ES-I3 (cell line): ENCODE measurements around the gene PPP3CB.

Source experiments
- H3K36me3 ChIP-seq: 2 replicates; pipeline ENCODE4 v1.6.1; 2013; ENCODE audit warnings: mild to moderate bottlenecking, low read length, control low read depth, moderate library complexity; ENCODE audit not compliant: insufficient read depth
- H3K4me1 ChIP-seq: 2 replicates; pipeline ENCODE4 v1.6.1; 2013; ENCODE audit warnings: mild to moderate bottlenecking, control low read depth, low read length; ENCODE audit not compliant: insufficient read depth
- H3K9ac ChIP-seq: 2 replicates; pipeline ENCODE4 v1.6.1; 2013; ENCODE audit warnings: low read depth, mild to moderate bottlenecking, low read length, moderate library complexity
- H3K9me3 ChIP-seq: 2 replicates; pipeline ENCODE4 v1.6.1; 2013; ENCODE audit warnings: mild to moderate bottlenecking, low read length, moderate library complexity; ENCODE audit not compliant: control insufficient read depth, insufficient read depth

PPP3CB gene

DNA sequence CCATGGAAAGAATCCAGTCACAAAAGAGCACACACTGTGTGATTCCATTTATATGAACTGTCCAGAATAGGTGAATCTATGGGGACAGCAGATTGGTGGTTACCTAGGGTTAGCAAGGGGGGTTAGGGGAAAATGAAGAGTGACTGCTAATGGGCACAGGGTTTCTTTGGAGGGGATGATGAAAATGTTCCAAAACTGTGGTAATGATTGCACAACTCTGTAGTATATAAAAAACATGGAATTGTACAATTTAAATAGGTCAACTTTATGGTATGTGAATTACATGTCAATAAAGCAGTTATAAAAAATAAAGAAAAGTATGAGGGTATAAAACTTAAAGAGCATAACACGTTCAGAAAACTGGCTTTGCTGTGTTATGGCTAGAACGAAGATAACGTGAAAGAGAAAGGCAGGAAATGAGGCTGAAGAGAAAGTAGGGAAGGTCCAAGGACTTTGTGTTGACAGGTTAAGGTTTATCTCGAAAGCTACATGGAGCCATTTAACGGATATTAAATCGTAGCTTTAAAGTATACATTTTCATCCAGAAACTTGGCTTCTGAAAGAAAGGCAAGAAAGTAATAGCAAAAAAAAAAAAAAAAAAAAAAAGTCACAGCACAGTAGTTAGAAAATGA, 36.0 kb downstream of the PPP3CB start:
- Histone ChIP-seq H3K36me3 (no peaks in the 10 kb centered on the region), H3K9ac (no peak overlapping the region)

DNA sequence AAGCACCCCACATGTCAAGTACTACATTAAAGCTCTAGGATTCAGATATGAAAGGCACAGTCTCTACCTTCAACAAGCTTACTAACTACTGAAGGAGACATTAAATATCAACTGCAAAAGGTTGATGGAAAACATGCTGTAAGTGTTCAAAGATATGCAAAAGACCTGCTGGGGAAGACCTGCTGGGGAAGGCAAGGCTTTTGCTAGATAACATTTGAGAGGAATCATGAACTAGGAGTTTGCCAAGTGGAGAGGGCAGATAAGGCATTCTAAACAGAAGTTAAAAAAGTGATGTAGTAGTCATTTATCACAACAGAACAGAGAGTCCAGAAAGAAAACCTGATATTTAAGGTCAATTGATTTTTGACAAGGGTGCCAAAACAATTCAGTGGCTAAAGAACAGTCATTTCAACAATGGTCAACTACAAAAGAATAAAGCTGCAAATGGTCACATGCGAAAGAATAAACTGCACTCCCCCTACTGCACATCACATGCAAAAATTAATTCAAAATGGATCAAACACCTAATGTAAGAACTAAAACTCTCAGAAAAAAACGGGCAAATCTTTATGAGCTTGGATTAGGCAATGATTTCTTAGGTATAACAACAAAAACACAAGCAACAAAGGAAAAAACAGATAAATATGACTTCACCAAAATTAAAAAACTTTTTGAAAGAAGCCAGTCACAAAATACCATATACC, 39.5 kb downstream of the PPP3CB start:
- Histone ChIP-seq H3K9ac (no peak overlapping the region), H3K9me3 (no peaks in the 10 kb centered on the region), H3K4me1 (no peaks in the 10 kb centered on the region), H3K36me3 (no peaks in the 10 kb centered on the region)

More for the DNA sequence above, 36.0 kb downstream of the PPP3CB start:
- H3K9me3 ChIP-seq = no peaks in the 10 kb centered on the region
- H3K4me1 ChIP-seq = no peaks in the 10 kb centered on the region

- Histone ChIP-seq H3K9ac (no peak overlapping the region), H3K9me3 (no peaks in the 10 kb centered on the region), H3K4me1 (no peaks in the 10 kb centered on the region), H3K36me3 (no peaks in the 10 kb centered on the region)
Measured at GRCh38 chr10:73449113-73449512, 46.7 kb downstream of the PPP3CB start.

DNA sequence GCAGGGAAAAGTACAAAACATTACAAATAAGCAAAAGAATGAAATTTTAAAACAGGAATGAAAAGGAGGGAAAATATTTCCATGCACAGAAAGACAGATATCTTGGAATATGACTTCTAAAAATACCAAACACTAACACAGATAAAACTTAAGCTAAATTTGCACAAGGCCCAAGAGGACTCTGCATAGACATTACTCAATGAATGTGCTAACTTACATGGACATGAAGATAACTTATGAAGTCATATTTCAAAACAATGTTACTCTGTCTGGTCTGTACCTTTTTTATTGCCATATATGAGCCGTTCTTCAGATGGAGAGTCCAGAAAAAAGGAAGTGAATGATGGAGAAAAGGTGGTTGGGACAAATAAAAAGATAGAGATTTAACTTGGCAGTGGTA, 47.4 kb downstream of the PPP3CB start:
- H3K4me1 ChIP-seq = no peaks in the 10 kb centered on the region
- no peaks in the 10 kb centered on the region for H3K36me3 ChIP-seq
- H3K9me3 ChIP-seq = no peaks in the 10 kb centered on the region
- no peak overlapping the region for H3K9ac ChIP-seq

DNA sequence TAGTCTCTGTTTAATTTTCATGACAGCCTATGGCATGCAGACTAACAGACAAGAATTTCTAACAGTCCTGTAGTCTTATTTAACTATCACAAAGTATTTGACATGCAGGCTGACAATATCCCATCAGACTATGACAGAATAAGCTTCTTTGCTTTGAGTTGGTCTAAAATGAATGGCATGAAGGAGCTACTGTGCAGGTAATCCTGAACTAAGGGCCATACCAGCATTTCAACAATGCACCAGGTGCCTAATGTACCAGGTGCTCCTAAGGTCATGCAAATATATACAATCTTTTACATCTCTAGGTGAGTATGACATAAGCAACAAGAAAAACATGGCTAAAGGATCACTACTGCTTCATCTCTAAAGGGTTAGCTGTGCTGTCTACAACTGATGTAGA, 48.9 kb downstream of the PPP3CB start:
- no peak overlapping the region for H3K9ac ChIP-seq
- no peaks in the 10 kb centered on the region for H3K4me1 ChIP-seq
- H3K36me3 ChIP-seq = no peaks in the 10 kb centered on the region
- H3K9me3 ChIP-seq = no peaks in the 10 kb centered on the region

DNA sequence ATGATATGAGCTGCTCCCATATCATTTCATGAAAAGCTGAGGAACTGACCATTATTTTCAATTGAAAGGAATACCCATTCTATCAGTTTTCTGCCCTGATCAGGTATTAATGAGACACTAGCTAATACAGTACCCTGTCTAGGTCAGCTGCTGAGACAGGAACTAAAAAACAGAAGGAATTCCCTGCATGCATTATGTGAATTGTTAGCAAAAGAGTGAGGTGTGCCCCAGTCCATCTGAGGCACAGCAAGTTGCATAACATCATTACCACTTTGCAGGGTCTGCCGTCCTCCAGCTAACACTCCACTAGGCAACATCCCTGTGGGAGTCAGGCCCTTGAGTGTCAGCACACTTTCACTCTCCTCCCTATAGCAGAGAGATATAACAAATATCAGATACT, 51.4 kb downstream of the PPP3CB start:
- H3K4me1 ChIP-seq = no peaks in the 10 kb centered on the region
- H3K36me3 ChIP-seq = no peaks in the 10 kb centered on the region
- H3K9ac ChIP-seq = no peak overlapping the region
- no peaks in the 10 kb centered on the region for H3K9me3 ChIP-seq

DNA sequence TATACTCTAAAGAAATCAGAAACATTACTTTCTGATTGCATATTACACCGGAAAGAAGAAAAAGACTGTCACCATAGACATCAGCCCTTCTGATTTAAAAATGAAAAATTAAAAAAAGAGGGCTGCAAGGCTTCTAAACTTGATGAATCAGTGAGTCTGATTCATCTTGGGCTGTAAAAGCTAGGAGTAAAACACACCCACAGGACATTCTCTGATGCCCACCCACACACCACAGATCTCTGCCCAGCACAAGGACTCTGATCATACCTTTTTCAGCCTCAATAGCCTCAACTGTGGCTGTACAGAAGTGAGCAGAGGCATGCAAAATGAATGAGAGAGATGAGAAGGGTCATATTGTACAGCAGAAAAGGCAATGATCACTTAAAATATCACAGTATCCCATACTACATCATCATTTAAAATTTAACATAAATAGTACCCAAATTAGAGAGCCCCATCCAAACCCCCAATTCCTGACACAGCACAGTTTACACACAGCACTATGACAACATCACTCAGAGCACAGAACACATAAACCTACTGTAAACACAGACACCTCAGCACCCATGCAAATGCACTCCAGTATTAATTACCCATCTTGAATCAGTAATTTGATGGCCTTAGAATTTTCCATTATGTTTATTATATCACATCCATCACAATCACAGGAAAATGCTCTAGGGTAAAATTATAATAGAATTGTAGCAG, 56.1 kb downstream of the PPP3CB start:
- H3K36me3 ChIP-seq = 0 out of 2 replicates have a peak, but pooled peaks cover 3% of the 10 kb centered on the region
- no peaks in the 10 kb centered on the region for H3K9me3 ChIP-seq

DNA sequence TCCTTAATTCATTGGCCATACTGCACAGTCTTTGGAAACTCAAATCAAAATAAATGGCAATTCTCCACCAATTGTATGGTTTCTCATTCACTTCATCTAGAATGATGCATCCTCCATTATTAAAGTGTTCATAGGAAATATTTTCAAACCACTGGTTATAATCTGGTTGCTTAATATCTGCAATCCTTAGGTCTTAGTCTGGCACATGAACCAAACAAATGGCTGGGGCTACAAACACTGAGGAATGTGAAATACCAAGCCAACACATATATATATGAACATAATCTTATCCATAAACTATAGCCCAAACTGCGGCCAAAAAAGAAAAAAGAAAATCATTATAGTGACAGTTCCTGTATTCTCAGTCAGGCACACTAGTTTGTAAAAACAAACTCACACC, 56.8 kb downstream of the PPP3CB start:
- Histone ChIP-seq H3K9me3 (no peaks in the 10 kb centered on the region), H3K4me1 (no peaks in the 10 kb centered on the region), H3K36me3 (0 out of 2 replicates have a peak, but pooled peaks cover 3% of the 10 kb centered on the region), H3K9ac (no peak overlapping the region)

More for the DNA sequence above, 56.1 kb downstream of the PPP3CB start:
- H3K9ac ChIP-seq = no peak overlapping the region
- H3K4me1 ChIP-seq = no peaks in the 10 kb centered on the region

GRCh38 chr10:73433538-73433867, 62.3 kb downstream of the PPP3CB start, which contains the start of gene MSS51:
MSS51 (minus strand) TSS chr10:73433561; CDS start chr10:73428284, 5,277 bp downstream.
- Histone ChIP-seq H3K9ac (no peak within 1 kb of the TSS), H3K9me3 (no peaks in the 10 kb centered on the region), H3K36me3 (0 out of 2 replicates have a peak, but pooled peaks cover 3% of the 10 kb centered on the region), H3K4me1 (no peaks in the 10 kb centered on the region)

- Histone ChIP-seq H3K9ac (no peak overlapping the region), H3K36me3 (peaks cover 6% of the 10 kb centered on the region), H3K9me3 (no peaks in the 10 kb centered on the region), H3K4me1 (no peaks in the 10 kb centered on the region)
Measured at GRCh38 chr10:73432646-73433537, 62.9 kb downstream of the PPP3CB start.

DNA sequence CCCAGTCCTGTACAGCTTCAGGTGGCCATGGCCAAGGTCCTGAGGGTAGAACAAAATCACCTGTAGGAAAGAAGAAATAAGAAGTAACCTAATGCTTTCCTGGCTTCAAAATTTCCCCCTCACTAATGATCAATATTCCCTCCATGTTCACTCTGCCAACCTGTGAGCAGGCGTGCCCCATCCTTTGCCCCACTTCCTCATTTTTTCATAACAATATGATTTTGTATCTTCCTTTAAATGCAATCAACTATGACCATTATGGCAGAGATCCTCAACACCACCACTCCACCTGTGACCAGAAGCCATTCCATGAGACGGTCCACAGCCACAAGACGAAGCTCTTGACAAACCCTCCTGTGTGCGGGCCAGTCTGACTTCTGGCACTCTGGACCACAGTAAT, 69.5 kb downstream of the PPP3CB start:
- Histone ChIP-seq H3K4me1 (no peaks in the 10 kb centered on the region), H3K36me3 (peaks cover 7% of the 10 kb centered on the region), H3K9me3 (no peaks in the 10 kb centered on the region), H3K9ac (no peak overlapping the region)

DNA sequence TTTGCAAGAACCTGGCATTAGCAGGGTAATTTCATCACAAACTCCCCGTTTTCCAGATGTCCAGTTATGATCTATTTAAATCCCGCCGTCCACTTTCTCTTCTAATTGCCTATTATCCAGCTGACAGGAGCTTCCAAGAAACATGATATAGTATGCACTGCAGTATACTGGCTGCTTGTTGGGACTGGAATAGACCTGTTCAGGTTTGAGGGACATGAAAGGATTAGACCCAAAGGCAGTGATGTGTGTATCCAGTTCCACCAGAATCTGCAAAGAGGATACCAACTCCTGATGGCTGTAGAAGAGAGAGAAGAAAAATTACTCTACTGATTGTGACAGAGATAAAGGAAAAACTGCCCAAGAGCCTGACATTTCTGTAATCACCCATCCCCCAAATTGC, 71.3 kb downstream of the PPP3CB start:
- H3K4me1 ChIP-seq = no peaks in the 10 kb centered on the region
- no peaks in the 10 kb centered on the region for H3K9me3 ChIP-seq
- no peak overlapping the region for H3K9ac ChIP-seq
- H3K36me3 ChIP-seq = peaks cover 7% of the 10 kb centered on the region

DNA sequence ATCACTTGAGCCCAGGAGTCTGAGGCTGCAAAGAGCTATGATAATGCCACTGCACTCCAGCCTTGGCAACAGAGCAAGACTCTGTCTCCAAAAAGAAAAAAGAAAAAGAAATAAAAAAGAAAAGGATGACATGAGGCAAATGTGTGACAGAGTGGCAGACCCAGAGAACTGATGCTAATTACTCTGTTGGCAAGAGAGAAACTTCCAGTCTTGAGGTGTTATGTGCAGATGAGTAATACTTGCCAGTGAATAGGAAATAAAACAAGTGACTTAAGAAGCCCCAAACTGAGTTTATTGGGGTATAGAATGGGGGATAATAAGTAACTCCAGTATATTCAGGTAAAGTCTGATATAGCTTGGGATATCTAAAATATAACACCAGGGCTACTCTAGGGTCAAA, 72.5 kb downstream of the PPP3CB start:
- Histone ChIP-seq H3K36me3 (peaks cover 7% of the 10 kb centered on the region), H3K4me1 (no peaks in the 10 kb centered on the region), H3K9ac (no peak overlapping the region), H3K9me3 (no peaks in the 10 kb centered on the region)

DNA sequence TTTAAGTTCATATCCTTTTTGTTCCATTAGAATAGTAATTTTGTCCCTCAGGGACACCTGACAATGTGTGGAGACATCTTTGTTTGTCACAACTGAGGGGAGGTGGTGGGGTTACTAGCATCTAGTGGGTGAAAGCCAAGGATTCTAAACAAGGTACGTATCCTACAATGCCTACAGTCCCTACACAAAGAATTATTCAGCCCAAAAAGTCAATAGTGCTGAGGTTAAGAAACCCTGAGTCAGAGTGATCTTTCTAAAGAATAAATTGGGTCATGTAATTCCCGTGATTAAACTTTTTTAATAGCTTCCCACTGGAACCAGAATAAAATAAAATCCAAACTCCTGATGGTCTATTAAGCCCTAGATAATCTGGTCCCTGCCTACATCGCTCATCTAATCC, 79.3 kb downstream of the PPP3CB start:
- H3K9ac ChIP-seq = no peak overlapping the region
- H3K4me1 ChIP-seq = peaks cover 3% of the 10 kb centered on the region; the same call in 1 of the 2 replicates
- no peaks in the 10 kb centered on the region for H3K36me3 ChIP-seq
- H3K9me3 ChIP-seq = no peaks in the 10 kb centered on the region
